NCI-H524 treated with DMSO at 0.1 percent for 48 hours (cell line): ENCODE data around the gene ZSWIM5.
"Not testable (repeated sequence)": the region's sequence is repeated elsewhere in the genome, so short reads cannot be mapped to it uniquely, and the experiment has no call there.

ENCODE experiments used
- DNase-seq: peaks from one replicate; lab custom pipeline; 2025; lab: John Stamatoyannopoulos, UW

The ZSWIM5 gene

DNA sequence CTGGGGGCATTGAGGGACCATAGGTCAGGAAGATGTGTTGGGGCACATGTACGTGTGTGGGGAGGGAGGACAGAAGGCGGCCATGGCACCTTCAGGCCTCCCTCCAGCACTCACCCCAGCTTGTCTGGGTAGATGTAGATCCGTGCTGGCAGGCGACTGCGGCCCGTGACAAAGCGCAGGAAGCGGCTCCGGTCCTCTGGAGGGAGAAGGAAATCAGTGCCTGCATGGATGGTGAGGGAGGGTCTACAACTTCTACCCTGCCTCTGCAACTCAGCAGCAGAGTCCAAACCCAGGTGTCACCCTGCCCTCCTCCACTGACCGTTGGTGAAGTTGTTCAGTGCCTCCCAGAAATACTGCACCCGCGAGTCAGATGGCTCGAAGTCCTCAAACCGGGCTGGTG lies 202.7 kb downstream of the ZSWIM5 start:
- DNase-seq, result no peak

DNA sequence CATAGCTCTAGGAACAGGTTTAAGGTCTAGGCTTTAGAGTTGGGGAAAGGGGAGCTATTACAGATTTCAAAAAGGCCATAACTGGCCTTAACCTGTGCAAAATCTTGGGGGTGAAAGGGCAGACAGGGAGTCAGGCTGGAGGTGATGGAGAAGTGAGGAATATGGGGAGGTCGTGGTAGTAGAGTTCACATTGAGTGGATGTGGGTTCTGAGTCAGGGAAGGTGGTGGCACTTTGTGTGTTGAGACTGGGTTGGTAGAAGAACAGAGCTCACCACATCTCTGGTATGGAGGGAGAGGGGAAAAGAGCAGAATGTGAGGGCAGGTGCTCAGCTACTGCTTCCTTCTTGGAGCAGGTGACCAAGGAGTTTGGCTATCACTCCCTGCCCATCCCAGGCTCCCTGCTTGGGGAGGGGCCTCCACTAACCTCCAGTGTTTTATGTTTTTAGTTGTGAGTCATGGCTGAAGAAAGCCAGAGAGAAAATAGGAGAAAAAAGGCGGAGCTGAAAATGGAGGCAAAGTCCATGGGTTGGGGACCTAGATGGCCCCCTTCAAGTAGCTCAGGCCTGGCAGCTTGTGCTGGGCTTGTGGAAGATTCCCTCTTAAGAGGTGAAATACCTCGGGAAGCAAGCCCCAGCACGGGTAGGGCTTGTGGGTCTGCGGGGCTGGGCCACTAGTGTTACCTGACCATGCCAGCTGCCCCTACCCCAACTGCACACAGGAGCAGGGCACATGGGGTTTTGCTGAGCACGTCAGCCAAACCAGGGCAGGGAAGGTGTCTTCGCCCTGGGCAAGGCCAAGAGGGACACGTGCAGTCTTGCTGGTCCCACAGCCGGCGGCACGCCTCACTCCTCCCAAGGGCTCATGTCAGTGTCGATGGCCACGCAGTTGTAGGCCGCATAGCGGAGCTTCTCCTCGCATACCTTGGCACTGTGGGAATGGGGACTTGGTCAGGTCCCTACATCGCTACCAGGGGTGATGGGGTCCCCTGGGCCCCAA lies 203.5 kb downstream of the ZSWIM5 start:
- DNase-seq, result no peak

DNA sequence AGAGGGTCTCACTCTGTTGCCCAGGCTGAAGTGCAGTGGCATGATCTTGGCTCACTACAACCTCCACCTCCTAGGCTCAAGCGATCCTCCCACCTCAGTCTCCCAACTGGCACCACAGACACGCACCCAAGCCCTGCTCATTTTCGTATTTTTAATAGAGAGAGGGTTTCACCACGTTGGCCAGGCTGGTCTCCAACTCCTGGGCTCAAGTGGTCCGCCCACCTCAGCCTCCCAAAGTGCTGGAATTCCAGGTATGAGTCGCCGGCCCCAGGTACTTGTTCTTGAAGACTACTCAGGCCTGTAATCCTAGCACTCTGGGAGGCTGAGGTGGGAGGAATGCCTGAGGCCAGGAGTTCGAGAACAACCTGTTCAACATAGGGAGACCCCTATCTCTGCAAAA lies 204.8 kb downstream of the ZSWIM5 start:
- not testable (repeated sequence) for DNase-seq

DNA sequence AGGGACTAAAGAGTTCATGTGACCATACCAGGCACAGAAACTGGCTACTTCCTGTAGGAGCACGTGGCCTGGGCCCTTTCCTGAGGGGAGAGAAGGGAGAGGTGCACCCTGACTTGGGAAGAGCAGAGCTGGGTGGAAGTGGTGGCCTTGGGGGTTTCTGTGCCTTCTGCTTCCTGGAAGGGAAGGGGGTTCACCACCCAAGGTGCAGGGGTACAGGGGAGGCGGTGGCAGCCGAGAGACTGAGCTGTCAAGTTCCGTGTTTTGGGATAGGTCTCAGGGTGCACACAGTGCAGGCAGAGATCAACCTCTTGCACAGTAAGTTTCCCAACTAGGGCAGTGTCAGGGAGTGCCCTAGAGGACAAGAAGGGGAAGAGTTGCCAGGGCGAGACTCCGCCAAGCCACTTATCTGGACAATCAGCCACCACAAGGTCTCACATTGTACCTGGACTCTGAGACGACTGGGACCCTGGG lies 205.4 kb downstream of the ZSWIM5 start:
- no peak for DNase-seq

DNA sequence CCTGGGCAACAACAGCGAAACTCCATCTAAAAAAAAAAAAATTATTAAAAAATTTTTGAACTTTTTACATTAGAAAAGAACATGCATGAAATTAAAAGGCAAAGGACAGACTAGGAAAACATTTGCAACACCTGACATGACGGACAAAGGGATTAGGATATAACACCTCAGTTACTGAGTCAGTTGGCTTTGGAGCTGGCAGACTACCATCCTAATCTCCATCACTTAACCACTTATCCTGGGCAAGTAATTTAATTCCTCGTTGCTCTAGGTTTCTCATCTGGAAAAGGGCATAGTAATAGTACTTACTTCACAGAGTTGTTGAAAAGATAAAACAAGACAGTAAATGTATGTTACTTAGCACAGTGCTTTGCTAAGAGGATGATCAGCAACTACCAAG lies 207.2 kb downstream of the ZSWIM5 start:
- peak; percentile 45 for DNase-seq

DNA sequence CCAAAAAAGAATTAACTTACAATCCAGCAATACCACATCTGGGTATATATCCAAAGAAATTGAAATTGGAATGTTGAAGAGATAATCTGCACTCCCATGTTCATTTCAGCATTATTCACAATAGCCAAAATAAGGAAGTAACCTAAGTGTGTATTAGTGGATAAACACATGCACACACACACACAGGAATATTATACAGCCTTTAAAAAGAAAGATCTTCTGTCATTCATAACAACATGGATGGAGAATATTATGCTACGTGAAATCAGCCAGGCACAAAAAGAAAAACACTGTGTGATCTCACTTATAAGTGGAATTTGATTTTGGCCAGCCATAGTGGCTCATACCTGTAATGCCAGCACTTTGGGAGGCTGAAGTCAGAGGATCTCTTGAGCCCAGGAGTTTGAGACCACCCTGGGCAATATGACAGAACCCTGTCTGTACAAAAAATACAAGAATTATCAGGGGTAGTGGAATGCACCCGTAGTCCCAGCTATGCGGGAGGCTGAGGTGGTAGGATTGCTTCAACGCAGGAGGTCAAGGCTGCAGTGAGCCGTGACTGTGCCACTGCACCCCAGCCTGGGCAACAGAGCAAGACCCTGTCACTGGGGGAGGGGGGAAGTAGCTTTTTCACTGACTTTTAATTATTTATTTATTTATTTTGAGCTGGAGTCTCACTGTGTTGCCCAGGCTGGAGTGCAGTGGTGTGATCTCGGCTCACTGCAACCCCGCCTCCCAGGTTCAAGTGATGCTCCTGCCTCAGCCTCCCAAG lies 210.8 kb downstream of the ZSWIM5 start:
- DNase-seq, result no peak

DNA sequence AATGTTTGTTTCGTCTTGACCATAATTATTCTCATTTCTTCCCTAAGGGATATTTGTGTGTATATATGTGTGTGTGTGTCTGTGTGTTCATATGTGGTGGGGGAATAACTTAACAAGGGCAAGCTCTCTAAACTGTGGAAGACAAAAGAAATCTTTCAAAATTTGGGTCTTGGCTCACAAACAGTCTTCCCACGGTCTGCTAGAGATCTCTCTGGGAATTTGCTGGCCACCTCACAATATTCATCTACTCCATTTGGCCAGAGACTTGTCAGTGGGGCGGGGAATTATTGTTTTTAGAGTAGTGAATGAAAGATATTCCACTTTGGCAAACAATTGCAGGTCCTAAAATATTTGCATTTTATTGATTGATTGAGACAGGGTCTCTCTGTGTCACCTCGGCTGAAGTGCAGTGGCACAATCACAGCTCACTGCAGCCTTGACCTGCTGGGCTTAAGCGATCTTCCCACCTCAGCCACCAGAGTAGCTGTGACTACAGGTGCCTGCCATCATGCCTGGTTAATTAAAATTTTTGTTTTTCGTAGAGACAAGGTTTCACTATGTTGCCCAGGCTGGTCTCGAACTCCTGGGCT lies 212.0 kb downstream of the ZSWIM5 start:
- DNase-seq, result no peak

DNA sequence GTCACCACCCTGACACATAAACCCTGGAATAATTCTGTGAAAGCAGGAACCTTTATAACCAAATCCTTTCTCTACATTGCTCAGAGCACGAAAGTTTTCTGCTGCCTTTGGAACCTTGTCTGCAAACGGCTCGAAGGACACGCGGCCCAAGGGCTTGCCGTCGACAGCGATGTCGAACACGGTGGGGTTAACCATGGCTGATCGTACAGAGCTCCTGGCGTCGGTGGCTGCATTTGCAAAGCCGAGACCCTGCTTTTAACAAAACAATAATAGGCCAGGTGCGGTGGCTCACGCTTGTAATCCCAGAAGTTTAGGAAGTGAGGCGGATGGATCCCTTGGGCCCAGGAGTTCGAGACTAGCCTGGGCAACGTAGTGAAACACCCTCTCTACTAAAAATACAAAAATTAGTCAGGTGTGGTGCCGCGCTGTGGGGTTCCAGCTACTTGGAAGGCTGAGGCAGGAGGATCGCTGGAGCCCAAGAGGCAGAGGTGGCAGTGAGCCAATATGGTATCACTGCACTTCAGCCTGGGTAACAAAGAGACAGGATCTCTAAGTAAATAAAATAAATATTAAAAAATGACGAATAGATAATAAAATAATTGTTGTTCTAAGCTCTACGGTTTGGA lies 217.8 kb downstream of the ZSWIM5 start:
- no peak for DNase-seq

DNA sequence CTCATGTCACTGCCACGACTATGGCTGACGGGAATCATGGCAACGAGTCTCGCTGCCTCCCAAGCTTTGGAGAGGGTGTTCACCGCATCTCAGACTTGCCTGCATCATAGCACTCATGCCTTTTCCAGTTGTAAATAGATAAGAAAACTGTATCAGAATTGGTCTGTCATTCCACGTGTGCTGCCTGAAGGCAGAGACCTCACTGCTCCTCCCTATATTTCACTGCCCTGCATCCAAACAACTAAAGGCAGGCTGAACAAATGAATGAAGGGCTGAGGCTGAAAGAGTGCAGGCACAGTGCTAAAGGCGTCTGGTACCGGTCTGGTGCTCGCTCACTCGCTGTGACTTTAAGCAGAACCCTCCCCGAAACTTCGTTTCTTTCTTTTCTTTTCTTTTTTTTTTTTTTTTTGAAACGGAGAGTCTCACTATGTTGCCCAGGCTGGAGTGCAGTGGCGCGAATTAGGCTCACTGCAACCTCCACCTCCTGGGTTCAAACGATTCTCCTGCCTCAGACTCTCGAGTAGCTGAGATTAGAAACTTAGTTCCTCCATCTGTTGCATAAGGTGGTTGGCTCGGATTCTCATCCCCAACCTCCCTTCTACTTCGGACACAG lies 220.6 kb downstream of the ZSWIM5 start:
- no peak for DNase-seq

DNA sequence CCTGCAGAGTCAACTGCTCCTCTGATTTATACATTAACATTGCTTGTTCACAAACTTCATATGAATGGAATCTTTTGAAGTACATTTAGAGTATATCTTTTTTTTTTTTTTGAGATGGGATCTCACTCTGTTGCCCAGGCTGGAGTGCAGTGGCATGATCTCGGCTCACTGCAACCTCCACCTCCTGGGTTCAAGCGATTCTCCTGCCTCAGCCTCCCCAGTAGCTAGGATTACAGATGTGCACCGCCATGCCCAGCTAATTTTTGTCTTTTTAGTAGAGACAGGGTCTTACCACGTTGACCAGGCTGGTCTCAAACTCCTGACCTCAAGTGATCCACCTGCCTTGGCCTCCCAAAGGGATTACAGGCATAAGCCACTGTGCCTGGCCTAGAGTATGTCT lies 229.0 kb downstream of the ZSWIM5 start:
- not testable (repeated sequence) for DNase-seq

DNA sequence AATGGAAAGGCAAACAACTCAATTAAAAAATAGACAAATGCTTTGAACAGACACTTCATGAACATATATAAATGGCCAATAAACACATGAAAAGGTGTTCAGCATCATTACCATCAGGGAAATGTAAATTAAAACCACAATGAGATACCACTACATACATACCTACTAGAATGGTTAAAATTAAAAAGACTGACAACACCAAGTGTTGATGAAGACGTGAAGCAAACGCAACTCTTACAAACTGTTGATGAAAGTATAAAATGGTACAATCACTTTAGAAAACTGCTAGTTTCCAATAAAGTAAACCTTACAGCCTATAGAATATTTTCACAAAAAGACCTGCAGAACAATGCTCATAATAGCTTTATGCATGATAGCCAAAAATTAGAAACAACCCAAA lies 230.2 kb downstream of the ZSWIM5 start:
- no peak for DNase-seq

DNA sequence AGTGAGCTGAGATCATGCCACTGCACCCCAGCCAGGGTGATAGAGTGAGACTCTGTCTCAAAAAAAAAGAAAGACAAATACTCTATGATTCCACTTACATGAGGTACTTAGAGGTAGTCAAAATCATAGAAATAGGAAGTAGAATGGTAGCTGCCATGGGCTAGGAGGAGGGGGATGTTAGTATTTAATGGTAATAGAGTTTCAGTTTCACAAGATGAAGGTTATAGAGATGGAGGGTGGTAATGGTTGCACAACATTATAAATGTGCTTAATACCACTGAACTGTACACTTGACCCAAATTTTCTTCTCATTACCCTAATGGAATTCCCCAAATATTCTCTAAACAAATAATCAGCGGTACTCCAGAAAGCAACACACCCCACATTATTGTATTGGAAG lies 232.8 kb downstream of the ZSWIM5 start:
- DNase-seq, result no peak

DNA sequence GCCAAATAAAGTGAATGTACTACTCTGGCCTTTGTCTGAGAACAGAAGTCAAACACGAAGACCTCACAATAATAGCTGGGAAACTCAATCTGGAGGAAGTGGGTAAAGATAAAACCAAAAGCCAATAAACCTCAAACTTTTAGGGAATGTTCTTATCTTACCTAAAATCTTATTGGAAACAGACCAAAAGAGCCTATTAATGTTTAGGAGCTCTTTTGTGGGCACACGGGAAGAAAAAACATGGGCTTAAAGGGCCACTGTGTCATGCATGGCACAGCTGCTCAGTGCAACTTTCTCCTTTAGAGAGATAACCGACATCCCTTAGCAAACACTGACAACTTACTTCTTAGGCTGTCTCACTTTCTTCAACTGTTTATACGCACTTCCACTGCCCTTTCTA lies 236.1 kb downstream of the ZSWIM5 start:
- no peak for DNase-seq
